Activated T-helper 9 cell treated with anti-CD3 and anti-CD28 coated beads, Interleukin-2, amount 50 U/mL, for 16 hours (primary cell): ENCODE data around the gene ZIC4.

Experiments used
- DNase-seq: peaks from one replicate; pipeline ENCODE4 v3.0.0-alpha.2; 2020; ENCODE audit warnings: low read depth

The ZIC4 gene

DNA sequence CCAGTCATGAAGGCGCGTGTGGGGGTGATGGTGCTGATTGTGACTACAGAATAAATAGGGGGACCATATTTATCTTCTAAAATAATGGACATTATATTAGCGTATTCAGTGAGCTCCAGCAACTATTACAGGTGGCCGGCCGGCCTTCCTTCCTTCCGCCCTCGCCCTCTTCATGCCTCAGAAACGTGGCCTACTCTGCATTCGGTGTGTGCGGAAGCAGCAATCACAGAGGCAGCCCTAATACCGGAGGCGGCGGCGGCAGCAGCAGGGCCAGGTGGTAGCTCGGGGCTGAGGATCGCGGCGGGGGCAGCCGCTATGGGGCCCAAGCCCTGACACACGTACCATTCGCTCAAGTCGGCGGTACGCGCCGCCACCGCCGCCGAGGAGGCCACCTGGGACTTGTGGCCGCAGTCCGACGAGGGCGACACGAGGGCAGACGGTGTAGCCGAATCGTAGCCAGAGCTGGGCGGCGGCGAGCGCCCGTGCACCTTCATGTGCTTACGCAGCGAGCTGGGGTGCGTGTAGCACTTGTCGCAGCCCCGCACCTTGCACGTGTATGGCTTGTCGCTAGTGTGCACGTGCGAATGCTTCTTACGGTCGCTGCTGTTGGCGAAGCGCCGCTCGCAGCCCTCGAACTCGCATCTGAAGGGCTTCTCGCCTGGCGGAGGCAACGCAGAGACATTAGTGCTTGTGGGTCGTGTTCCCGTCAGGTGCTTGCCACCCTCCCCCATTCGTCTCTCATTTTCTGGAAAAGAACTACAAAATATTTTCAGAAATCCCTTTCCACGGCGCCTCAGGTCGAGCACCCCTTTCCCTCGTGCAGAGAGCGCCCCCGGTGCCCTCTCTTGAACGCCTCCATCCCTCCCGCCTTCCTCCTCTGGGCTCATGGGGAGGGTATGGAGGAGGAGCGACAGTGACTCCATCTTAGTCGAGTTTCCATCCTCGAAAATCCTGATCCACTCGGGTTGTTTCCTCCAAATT, 15.5 kb downstream of the ZIC4 start:
- DNase-seq: no peak

DNA sequence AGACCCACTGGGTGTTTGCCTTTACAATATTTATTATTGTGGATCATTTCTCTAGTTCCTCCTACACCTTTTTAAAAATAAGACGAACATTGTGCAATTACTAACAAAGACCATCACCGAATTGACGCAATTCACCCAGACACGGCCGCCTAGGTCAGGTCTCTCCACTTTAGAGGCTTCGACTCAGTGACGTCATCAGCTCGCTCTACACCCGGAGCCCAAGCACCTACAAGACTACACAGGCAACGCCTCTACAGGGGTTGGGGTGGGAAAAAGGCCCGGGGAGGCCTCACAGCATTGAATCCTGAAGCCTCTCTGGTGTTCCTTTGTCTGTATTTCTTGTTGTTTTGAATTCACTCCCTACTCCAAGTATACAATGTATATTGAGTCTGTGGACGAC, 16.6 kb downstream of the ZIC4 start:
- DNase-seq: no peak

GRCh38 chr3:147388700-147389580, 17.4 kb downstream of the ZIC4 start:
- no peak for DNase-seq

DNA sequence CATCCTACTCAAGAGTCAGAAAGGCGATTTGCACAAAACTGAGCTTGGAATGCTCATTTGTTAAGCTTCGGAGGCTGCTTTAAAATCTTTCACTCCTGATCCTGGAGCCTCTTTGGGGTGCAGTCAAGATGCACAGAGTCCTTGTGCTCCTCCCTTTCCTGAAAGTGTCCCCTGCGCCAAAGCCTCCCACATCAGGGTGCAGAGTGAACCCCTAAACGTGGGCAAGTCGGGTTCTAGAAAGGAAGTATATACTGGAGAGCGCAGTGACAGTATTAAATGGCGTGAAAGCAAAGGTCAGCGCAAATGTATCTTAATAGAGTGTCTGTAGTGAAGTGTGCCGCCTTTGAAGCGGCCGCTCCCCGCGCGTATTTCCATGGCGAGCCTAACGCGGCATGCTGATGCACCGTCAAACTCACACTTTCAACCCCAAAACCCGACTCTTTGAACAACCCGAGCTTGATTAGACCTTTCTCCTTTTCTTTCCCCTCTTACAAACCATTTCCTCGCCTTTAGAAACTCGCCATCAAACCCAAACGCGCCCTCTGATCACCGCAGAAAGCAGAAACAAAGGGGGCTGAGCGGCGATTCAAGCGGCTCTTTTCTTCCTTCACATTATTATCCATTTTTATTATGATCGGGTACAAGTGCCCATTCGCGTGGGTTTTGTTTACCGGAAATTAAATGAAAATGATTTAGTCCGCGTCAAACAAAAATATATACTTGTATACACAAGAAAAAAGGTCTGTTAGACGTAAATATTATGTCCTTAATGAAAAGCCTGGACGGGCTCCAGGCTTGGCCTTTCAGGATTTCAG, 18.3 kb downstream of the ZIC4 start:
- DNase-seq: no peak

DNA sequence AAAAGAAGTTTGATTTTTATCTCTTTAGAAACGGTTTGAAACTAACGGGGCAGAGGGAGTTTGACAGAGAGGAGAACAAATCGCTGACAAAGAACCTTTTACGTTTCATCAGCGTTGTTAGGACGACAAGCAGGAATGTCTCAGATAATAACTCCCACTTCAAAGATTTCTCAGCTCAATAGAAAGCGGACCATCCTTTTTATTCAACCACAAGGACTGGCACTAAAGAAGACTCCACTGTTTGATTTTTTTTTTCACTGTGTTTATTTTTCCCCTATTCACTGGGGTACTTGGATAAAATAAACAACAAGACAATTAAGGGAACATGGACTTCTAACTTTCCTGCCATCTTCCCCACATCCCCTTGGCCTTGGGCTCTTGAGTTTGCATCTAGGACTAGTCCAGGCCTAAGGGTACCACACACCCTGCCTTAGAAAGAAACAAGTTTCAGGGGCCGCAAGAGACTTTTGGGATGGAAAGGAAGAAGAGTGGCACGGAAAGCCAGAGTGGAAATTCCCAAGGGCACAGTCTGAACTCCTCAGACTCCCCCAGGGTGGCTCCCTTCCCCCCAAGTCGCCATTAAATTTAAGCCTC, 19.0 kb downstream of the ZIC4 start:
- no peak for DNase-seq

DNA sequence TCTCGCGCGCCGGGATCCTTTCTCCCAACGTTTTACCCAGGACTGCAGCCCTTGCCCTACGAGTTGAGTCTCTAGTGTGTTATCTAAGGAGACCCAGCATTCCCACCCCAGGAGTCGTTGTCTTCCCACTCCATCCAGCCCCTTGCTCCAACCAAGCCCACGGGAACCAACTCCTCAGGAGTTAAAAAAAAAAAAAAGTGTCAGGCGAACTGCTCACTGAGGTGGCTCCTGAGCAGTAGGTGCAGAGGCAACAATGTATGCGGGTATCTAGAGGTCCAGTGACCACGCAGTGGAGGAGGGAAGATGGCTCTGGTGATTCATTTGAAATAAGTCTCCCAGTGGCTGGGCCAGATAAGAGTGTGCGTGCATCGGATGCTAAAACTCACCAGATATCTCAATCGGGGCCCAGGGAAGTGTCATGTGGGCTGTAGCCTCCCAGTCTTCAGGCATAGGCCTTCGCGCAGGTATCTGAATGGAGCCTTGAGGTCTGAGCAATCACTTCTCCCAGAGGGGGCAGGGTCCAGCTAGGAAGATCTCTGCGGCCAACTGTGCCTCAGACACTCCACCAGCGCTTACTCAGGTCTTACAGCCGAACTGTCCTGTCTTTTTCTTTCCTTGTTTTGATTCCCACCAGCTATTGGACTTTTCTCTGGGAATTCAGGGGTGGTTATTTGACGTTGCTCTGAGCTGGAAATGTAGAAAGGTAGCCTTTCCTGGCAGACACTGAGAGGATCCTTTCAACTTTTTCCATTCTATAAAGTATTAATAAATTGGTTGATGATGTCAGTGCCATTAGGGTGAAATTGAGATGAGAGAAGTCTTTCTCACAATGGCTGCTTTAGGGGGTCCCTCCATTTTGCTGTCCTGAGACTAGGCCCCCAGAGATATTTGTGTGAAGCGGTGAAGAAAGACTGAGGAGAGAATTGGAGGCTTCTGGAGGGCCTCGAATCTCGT, 21.0 kb downstream of the ZIC4 start:
- no peak for DNase-seq

DNA sequence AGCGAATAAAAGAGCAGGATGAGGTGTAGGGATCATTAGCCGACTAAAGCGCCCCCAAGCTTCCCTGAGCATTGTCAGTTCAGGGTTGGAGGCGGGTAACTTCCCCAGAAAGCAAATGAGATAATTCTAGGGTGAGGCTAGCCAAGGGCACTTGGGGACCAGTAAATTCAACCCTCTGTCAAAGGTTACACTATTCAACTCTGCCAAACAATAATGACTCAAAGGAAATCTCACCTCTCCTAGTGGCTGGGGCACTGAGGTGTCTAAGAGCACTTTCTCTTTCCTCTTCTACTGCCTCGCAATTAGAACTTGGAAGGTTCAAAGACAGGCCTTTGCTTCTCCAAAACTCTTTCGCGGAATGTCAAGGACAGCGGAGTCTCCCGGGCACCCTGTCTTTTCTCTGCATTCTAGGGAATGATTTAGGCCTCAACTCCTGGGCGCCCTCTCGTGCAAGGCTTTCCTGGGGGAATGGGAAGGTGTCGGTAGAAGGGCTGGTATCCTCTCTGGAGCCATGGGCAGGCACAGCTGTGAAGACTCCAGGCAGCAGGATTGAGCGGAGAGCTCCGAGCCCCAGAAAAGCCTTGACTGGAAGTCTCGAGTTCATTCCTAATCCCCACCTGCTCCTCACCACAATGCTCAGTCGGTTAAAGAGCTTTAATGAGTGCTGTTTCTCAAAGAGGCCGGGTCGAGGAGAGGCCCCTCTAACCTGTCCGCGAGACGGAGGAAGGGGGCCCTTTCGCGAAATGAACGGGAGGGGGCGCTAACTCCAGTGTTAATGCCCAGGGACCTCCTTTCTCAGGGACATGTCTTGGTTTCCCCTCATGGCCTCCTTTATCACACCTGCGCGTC, 21.9 kb downstream of the ZIC4 start:
- no peak for DNase-seq

DNA sequence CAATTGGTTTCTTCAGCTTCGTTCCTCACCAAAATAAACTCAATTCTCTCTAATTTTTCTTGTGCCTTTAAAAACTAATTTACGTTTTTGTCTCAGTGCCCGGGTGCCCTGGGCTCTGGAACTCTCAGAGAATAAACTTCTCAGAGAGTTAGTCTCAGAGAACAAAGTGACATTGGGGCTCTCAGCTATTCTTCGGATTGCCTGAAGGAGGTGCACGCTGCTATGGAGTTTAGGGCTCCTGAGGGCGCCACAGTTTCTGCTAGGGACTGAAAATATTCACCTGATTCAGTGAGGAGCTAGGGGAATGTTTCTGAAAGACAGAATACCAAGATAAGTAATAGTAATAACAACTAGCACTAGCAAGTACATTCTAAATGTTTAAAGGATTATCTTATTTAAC, 22.7 kb downstream of the ZIC4 start:
- no peak for DNase-seq

- DNase-seq: no peak
Measured at GRCh38 chr3:147381596-147381995, 24.7 kb downstream of the ZIC4 start.

- DNase-seq: no peak
Measured at GRCh38 chr3:147380977-147381376, 25.4 kb downstream of the ZIC4 start.

GRCh38 chr3:147380387-147380951, 25.9 kb downstream of the ZIC4 start:
- DNase-seq: no peak

GRCh38 chr3:147379651-147380050, 26.7 kb downstream of the ZIC4 start:
- no peak for DNase-seq

DNA sequence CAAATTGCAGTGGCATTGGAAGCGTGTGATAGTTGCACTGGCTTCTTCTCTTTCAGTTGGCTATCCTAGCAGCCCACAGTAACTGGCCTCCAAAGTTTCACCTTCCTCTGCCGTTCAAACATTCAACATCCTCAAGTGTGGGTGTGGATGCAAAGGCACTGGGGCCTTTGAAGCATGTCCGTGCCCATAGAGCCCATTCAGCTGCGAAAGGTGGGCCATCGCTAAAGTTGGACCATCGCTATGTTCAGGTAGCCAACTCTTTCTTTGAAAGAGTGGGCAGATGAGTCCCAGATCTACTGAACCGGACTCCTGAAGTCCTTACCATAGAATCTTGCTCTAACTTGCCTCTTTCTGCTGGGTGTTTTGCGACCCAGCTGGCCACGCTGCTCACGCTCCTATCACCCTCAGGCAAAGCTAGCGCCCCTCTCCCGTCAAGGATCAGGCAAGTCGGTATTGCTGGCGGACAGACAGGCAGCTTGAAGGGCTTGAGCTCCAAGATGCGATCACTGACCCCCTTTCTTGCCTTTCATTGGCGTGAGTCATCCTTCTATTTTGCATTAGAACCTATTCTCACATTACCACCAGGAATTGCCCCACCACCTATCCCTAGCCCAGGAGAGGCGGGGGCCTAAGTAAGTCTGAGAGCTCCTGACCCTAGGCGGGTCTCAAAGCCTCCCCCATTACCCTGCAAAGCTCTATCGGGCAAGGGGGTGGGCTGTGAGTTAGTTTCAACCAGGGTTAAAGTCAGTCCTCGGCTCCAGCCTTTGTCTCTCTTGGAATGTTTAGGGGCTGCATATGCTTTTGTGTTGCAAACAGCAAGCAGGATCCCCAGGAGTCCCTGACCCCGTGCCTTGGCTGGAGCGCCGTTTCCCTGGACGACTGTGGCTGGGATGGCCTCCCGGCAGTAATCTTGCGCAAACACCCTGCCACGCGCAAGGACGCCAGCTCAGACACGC, 28.7 kb downstream of the ZIC4 start:
- no peak for DNase-seq

DNA sequence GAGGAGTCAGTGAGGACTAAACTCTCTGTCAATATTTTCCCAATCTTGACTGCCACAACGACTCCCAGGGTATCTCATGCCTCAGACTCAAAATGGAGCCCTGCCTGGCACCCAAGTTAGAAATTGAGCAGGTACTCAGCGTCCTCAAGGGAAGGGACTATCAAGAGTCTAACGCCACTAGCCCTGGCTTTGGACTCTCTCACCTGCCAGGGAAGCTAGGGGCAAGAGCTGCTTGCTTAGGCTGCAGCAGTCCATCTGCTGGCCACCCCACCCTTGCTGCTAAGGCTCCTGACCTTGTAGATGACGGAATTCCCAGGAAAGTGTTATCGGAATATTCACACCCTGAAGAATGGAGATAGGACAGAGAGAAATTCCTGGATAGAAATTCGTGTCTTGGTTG, 33.0 kb downstream of the ZIC4 start:
- DNase-seq: no peak

GRCh38 chr3:147372525-147373027, 33.8 kb downstream of the ZIC4 start:
- DNase-seq: no peak

- DNase-seq: no peak
Measured at GRCh38 chr3:147371771-147372340, 34.5 kb downstream of the ZIC4 start.

GRCh38 chr3:147371140-147371539, 35.2 kb downstream of the ZIC4 start:
- no peak for DNase-seq
